H9 (cell line): Measurements from ENCODE around the gene PDZD8. TPM values are rescaled to one million over a fixed set of nuclear protein-coding genes. Genes with fewer than 3 reads are reported as not detected.
A peak's percentile ranks its signal among the peaks of the same experiment; 100 is the strongest.

Experiments
- DNase-seq: peaks from one replicate; pipeline ENCODE4 v3.0.0-alpha.2; 2017
- H2AFZ ChIP-seq: one replicate; pipeline ENCODE4 v1.6.1; 2013; ENCODE audit warnings: mild to moderate bottlenecking, low read length, control low read depth, moderate library complexity
- H2AK5ac ChIP-seq: 2 replicates; pipeline ENCODE4 v1.6.1; 2013; ENCODE audit warnings: low read length, control low read depth, mixed read lengths; ENCODE audit not compliant: insufficient read length
- H2BK120ac ChIP-seq: one replicate; pipeline ENCODE4 v1.6.1; 2013; ENCODE audit warnings: low read depth, mild to moderate bottlenecking, low read length, control low read depth, inconsistent platforms; ENCODE audit not compliant: poor library complexity, severe bottlenecking
- H2BK12ac ChIP-seq: 2 replicates; pipeline ENCODE4 v1.6.1; 2013; ENCODE audit warnings: low read length, control low read depth, mixed read lengths, low read depth; ENCODE audit not compliant: insufficient read length
- H2BK15ac ChIP-seq: 2 replicates; pipeline ENCODE4 v1.6.1; 2013; ENCODE audit warnings: low read depth, low read length, control low read depth
- H2BK20ac ChIP-seq: one replicate; pipeline ENCODE4 v1.6.1; 2013; ENCODE audit warnings: low read depth, mild to moderate bottlenecking, low read length, control low read depth, inconsistent platforms; ENCODE audit not compliant: poor library complexity, severe bottlenecking
- H2BK5ac ChIP-seq: 2 replicates; pipeline ENCODE4 v1.6.1; 2013; ENCODE audit warnings: low read length, control low read depth, mixed read lengths; ENCODE audit not compliant: insufficient read length
- H3K14ac ChIP-seq: 2 replicates; pipeline ENCODE4 v1.6.1; 2013; ENCODE audit warnings: low read length, control low read depth; ENCODE audit not compliant: insufficient read depth
- H3K18ac ChIP-seq: 2 replicates; pipeline ENCODE4 v1.6.1; 2013; ENCODE audit warnings: low read depth, mild to moderate bottlenecking, mixed read lengths, low read length, control low read depth; ENCODE audit not compliant: insufficient read length
- H3K23ac ChIP-seq: 2 replicates; pipeline ENCODE4 v1.6.1; 2013; ENCODE audit warnings: low read length, control low read depth, mixed read lengths, low read depth; ENCODE audit not compliant: insufficient read length
- H3K23me2 ChIP-seq: 2 replicates; pipeline ENCODE4 v1.6.1; 2013; ENCODE audit warnings: low read depth, mild to moderate bottlenecking, mixed read lengths, low read length, control low read depth; ENCODE audit not compliant: insufficient read length, poor library complexity, severe bottlenecking
- H3K27ac ChIP-seq: 2 replicates; pipeline ENCODE4 v1.5.1; 2013; ENCODE audit warnings: low read length, control low read depth, mixed read lengths, low read depth; ENCODE audit not compliant: insufficient read length
- H3K27me3 ChIP-seq: 2 replicates; pipeline ENCODE4 v1.6.1; 2013; ENCODE audit warnings: low read length, control low read depth, inconsistent platforms; ENCODE audit not compliant: insufficient read depth
- H3K4ac ChIP-seq: 2 replicates; pipeline ENCODE4 v1.6.1; 2013; ENCODE audit warnings: low read depth, mild to moderate bottlenecking, control low read depth, inconsistent platforms, low read length, moderate library complexity
- H3K4me1 ChIP-seq: 2 replicates; pipeline ENCODE4 v1.6.1; 2013; ENCODE audit warnings: low read length, control low read depth, inconsistent platforms; ENCODE audit not compliant: insufficient read depth
- H3K4me2 ChIP-seq: 2 replicates; pipeline ENCODE4 v1.6.1; 2013; ENCODE audit warnings: low read length, control low read depth, mixed read lengths; ENCODE audit not compliant: insufficient read length, insufficient read depth
- H3K56ac ChIP-seq: 2 replicates; pipeline ENCODE4 v1.6.1; 2013; ENCODE audit warnings: low read depth, mild to moderate bottlenecking, mixed read lengths, low read length, control low read depth; ENCODE audit not compliant: insufficient read length
- H3K79me1 ChIP-seq: 2 replicates; pipeline ENCODE4 v1.6.1; 2013; ENCODE audit warnings: low read depth, mild to moderate bottlenecking, moderate library complexity, low read length, control low read depth, inconsistent platforms; ENCODE audit not compliant: insufficient read depth, poor library complexity, severe bottlenecking
- H3K79me2 ChIP-seq: 2 replicates; pipeline ENCODE4 v1.6.1; 2013; ENCODE audit warnings: low read length, control low read depth, inconsistent platforms; ENCODE audit not compliant: insufficient read depth
- H3K9ac ChIP-seq: 2 replicates; pipeline ENCODE4 v1.6.1; 2013; ENCODE audit warnings: low read length, control low read depth, mixed read lengths; ENCODE audit not compliant: insufficient read length; ENCODE audit errors: extremely low read depth
- H3K9me3 ChIP-seq: one replicate; pipeline ENCODE4 v1.6.1; 2013; ENCODE audit warnings: low read depth, low read length, inconsistent platforms; ENCODE audit not compliant: control insufficient read depth
- H3T11ph ChIP-seq: one replicate; pipeline ENCODE4 v1.6.1; 2013; ENCODE audit warnings: mild to moderate bottlenecking, low read length, control low read depth, inconsistent platforms
- H4K20me1 ChIP-seq: one replicate; pipeline ENCODE4 v1.6.1; 2013; ENCODE audit not compliant: control insufficient read depth, insufficient read length, insufficient read depth
- H4K5ac ChIP-seq: 2 replicates; pipeline ENCODE4 v1.6.1; 2013; ENCODE audit warnings: low read depth, mild to moderate bottlenecking, mixed read lengths, low read length, control low read depth; ENCODE audit not compliant: insufficient read length
- H4K8ac ChIP-seq: replicated peaks from 2 replicates; pipeline ENCODE4 v1.6.1; 2013; ENCODE audit warnings: low read length, control low read depth, mixed read lengths, low read depth; ENCODE audit not compliant: insufficient read length
- H4K91ac ChIP-seq: 2 replicates; pipeline ENCODE4 v1.6.1; 2013; ENCODE audit warnings: low read depth, mild to moderate bottlenecking, moderate library complexity, mixed read lengths, low read length, control low read depth; ENCODE audit not compliant: insufficient read length
- H3K27ac Mint-ChIP-seq, 3 experiments: 2 replicates in 2 of 3; 3 replicates in 1 of 3; pipeline ENCODE4 v1.8.0; 2020 to 2021; ENCODE audit warnings: mixed read lengths in 3 of 3, mild to moderate bottlenecking in 1 of 3, moderate library complexity in 1 of 3
- H3K27me3 Mint-ChIP-seq: 2 replicates; pipeline ENCODE4 v1.8.0; 2021; ENCODE audit warnings: low read depth, mild to moderate bottlenecking, moderate library complexity, mixed read lengths
- H3K36me3 Mint-ChIP-seq, 3 experiments: 2 replicates in 2 of 3; 3 replicates in 1 of 3; pipeline ENCODE4 v1.8.0; 2020 to 2021; ENCODE audit warnings: low read depth in 3 of 3, mixed read lengths in 3 of 3; ENCODE audit not compliant: insufficient read depth in 1 of 3
- H3K4me1 Mint-ChIP-seq, 2 experiments: 2 replicates each; pipeline ENCODE4 v1.8.0; 2020; ENCODE audit warnings: mixed read lengths in 2 of 2
- H3K4me3 Mint-ChIP-seq, 2 experiments: 2 replicates in 1 of 2; 3 replicates in 1 of 2; pipeline ENCODE4 v1.8.0; 2020 to 2021; ENCODE audit warnings: mild to moderate bottlenecking in 2 of 2, mixed read lengths in 2 of 2, moderate library complexity in 1 of 2
- H3K9me3 Mint-ChIP-seq, 2 experiments: 2 replicates in 1 of 2; 3 replicates in 1 of 2; pipeline ENCODE4 v1.8.0; 2020; ENCODE audit warnings: mild to moderate bottlenecking in 2 of 2, mixed read lengths in 2 of 2, moderate library complexity in 1 of 2
- CTCF ChIP-seq: fragments of 200-600 bp; sonication (generic); conservative IDR thresholded peaks from 3 replicates; pipeline ENCODE4 v1.8.0; 2021; ENCODE audit warnings: antibody characterized with exemption, mild to moderate bottlenecking
- WGBS: extraction: QIAGEN DNeasy Blood & Tissue Kit; methylation state at CpG from one replicate; pipeline ENCODE4 v1.1.7; 2013; ENCODE audit warnings: missing lambda C conversion rate, low lambda C conversion rate, mixed read lengths; ENCODE audit not compliant: insufficient read length; ENCODE audit errors: extremely low coverage; 5-methylcytosine and 5-hydroxymethylcytosine counted together
- total RNA-seq: library from RNA; stranded (reverse); gene quantifications from 2 replicates; pipeline ENCODE4 v1.2.1, GENCODE V29; 2021

PDZD8 gene
- total RNA-seq, 1 experiment from 2014 or later: 38.2 TPM

- peaks cover 0 to 11% (median 1%) of the 10 kb centered on the region in 3 experiments; a peak in 3 of 7 replicates for H3K36me3 Mint-ChIP-seq
- H3K27ac ChIP-seq: no peak overlapping the region
- H2AFZ ChIP-seq: no peak overlapping the region
- H3K9ac ChIP-seq: peak overlapping the region; percentile 44
- no peak overlapping the region for H4K91ac ChIP-seq
- H3K9me3 ChIP-seq: no peaks in the 10 kb centered on the region
- H2BK15ac ChIP-seq: no peak overlapping the region
- peak overlapping the region; percentile 65 for H3K4me2 ChIP-seq
- peaks cover 4% of the 10 kb centered on the region; the same call in 1 of the 2 replicates for H3K4me1 ChIP-seq
- no peak for TF ChIP-seq CTCF
- no peaks in the 10 kb centered on the region for H3K9me3 Mint-ChIP-seq
- H3K23me2 ChIP-seq: peaks cover 18% of the 10 kb centered on the region
- H4K8ac ChIP-seq: no peak overlapping the region
- no peaks in the 10 kb centered on the region for H4K20me1 ChIP-seq
- H3K27me3 ChIP-seq: no peaks in the 10 kb centered on the region; the same call in 1 of the 2 replicates
- peak overlapping the region; percentile 58 for H3K14ac ChIP-seq
- H3K4me3 Mint-ChIP-seq: peak overlapping the region; percentile 88 to 97
- H3K4me1 Mint-ChIP-seq: peaks cover 26 to 35% of the 10 kb centered on the region in 2 experiments
- no peak overlapping the region for H3T11ph ChIP-seq
- H3K18ac ChIP-seq: peak overlapping the region; percentile 18
- no peak overlapping the region for H3K23ac ChIP-seq
- no peak overlapping the region for H2BK5ac ChIP-seq
- H3K56ac ChIP-seq: no peak overlapping the region
- no peak overlapping the region for H4K5ac ChIP-seq
- H3K27me3 Mint-ChIP-seq: peaks cover 39% of the 10 kb centered on the region
- no peak overlapping the region for H2BK20ac ChIP-seq
- peaks cover 3% of the 10 kb centered on the region for H3K79me1 ChIP-seq
- no CpG with 5 or more reads among the region's 92 CpGs for WGBS
- DNase-seq: peak; percentile 43
- 0 out of 7 replicates have a peak overlapping the region, but pooled peaks of 1 of the 3 experiments have one; percentile 61 for H3K27ac Mint-ChIP-seq
- no peak overlapping the region for H2AK5ac ChIP-seq
- no peak overlapping the region for H3K4ac ChIP-seq
- no peak overlapping the region for H2BK12ac ChIP-seq
- H3K79me2 ChIP-seq: peaks cover 15% of the 10 kb centered on the region; the same call in 1 of the 2 replicates
- no peak overlapping the region for H2BK120ac ChIP-seq
Observed at GRCh38 chr10:117374506-117375359, 507 bp downstream of the PDZD8 start.
